SHP77 (cell line): ENCODE results near the gene HMGN2.

Source experiments
- DNase-seq, 2 experiments: peaks; one replicate each; lab custom pipeline; 2025; lab: John Stamatoyannopoulos, UW

Gene HMGN2

DNA sequence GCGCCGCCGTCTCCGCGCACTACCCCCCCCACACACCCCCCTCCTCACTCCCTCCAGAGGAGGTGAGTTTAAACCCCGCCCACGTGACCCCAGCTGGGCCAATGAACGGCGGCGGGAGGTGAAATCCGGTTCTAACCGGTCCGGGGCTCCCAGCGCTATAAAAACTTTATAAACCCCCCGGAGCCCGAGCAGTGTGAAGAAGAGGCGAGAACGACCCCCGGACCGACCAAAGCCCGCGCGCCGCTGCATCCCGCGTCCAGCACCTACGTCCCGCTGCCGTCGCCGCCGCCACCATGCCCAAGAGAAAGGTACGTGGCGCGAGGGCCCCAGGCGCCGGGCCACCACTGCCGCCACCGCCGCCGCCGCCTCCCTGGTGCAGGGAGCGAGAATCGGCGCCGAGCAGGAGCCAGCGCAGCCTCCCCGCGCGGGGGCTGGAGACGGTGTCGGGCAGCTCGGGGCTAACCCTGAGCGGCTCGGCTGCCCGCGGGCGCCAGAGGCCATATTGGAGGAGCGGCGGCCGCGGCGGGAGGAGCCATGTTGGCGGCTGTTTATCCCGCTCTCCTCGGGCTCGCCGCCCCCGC lies at the start of gene HMGN2:
HMGN2 (plus strand) TSS at position 121 of the 581 bp plus-strand sequence; CDS start at position 294, 173 bp downstream.
- DNase-seq, result peak; percentile 89 to 90

DNA sequence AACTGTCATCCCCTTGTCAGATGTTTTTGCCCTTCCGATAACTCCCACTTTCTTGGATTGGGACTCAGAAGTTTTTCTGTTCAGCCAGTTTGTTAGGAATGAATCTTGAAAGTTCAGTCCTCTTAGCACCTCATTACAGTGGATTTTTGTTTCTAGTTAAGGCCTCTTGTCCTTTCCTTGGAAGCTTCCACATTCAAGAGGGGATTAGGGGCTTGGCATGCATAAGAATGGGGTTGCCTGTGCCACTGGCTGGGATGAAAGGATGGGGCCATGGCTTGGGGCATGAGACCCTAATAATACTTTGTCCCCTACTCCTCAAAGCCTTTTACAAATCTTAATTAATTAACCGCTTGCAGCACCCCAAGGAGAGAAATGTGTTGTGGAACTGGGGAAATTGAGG lies 42.5 kb upstream of the HMGN2 start:
- DNase-seq, result no peak

DNA sequence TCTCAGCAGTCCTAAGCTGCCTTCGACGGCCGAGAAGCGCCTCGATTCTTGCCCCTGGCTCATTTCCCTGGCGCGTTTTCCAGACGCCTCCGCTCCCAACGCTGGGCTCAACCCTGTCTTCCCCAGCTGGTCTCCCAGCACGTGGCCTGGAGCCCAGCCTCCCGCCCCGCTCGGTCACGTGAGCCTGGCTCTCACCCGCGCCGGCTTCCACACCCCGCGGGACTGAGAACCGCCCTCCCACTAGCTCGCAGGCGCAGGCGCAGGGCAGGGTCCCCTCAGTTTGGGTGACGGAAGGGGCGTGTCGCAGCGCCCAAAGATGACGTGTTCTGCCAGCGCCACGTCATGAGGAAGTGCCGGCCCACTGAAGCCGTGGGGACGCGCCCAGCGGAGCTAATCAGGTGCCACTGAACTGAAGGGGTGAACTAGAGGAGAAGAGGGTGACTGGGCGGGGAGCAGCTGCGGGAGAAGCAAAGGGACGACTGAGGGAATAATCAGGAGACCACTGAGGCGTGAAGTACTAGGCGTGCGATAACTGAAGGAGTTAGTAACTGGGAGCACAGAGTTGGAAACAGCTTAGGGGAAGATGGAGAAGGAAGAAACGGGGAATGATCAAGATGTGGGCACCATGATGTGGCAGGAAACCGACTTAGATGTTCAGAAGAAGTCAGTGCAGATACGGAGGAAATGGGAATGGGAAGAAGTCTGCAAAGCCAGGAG lies 40.1 kb upstream of the HMGN2 start, which contains the start of gene DHDDS:
DHDDS (plus strand) TSS at position 343 of the 717 bp plus-strand sequence. CDS start 625 bp downstream, outside the sequence.
- peak; percentile 95 for DNase-seq

DNA sequence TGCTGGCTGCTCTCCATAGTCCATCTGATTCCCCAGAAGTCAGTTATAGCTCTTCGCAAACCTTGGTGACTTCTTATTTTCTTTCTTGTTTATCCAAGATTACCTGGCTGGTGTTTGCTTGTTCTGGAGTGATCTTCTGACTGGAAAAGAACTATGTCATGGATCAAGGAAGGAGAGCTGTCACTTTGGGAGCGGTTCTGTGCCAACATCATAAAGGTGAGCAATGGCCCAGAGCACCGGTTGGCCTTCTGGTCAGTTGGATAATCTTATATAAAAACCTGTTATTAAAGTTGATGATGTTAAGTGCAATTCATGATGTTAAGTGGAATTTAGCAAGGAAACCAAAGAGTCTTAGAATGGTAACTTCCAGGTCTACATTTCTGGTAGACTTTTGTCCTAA lies 39.4 kb upstream of the HMGN2 start:
- DNase-seq, result no peak

DNA sequence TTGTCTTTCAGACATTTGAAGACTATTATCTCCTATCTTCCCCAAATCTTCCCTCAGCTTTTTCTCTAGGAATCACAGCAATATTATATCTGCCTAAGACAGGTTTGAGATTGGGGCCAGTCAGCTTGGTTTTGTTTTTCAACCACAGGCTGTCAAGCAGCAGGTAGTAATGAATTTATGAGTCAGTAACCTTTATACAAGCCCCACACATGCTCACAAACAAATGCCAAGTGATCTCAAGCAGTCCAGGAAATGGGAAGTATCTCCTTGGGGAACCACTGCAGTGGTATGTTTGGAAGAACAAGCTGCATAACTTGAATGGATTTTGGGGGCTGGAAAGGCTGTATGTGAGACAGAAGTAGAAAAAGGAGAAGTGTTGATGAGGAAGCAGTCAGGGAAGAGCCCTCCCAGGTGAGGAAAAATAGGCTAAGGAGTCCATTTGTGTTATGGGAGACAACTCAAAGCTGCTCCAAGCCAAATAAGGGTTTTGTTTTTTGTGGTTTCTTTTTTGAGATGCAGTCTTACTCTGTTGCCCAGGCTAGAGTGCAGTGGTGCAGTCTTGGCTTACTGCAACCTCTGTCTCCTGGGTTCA lies 38.0 kb upstream of the HMGN2 start:
- no peak for DNase-seq

DNA sequence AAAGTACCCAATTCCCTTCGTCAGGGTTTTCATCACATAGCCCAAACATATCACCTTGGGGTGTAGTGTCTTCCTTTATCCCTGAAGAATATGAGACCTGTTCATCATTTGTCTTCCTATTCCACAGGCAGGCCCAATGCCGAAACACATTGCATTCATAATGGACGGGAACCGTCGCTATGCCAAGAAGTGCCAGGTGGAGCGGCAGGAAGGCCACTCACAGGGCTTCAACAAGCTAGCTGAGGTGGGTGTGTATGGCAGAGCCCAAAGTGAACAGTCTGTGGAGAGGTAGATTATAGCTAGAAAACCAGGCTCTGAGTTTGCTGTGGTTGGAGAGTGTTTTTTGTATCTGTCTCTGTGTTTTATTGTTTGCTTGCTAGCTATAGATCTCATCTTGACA lies 34.2 kb upstream of the HMGN2 start:
- no peak for DNase-seq

DNA sequence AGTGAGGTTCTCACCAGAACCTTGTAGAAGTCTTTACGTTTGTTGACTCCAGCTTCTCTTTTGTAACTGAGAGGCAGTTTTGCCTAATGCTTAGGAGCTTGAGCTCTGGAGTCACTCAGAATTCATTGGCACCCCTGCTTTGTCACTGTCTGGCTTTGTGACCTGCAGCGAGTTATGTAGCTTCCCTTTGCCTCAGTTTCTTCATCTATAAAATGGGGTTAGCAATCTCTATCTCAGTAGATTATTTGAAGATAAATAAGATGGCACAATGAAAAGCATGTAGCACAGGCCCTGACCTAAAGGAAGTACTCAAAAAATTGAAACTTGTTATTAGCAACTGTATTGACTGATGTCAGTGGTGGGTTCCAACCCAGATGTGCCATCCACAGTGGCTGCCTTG lies 32.0 kb upstream of the HMGN2 start:
- DNase-seq, result no peak

DNA sequence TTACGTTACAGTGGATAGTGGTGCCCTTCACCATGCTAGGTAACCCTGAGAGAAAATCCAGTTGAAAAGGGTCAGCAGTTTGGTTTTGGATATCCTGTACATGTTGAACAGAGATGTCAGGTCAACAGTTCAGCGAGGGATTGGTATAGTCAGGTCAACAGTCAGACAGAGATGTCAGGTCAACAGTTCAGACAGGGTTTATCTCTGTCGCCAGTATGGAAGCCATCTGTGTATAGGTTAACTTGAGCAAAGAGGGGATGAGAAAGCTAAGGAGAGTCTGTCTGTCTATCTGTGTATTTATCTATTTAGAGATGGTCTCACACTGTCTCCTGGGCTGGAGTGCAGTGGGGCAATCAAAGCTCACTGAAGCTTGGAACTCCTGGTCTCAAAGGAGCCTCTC lies 22.4 kb upstream of the HMGN2 start:
- DNase-seq, result no peak

DNA sequence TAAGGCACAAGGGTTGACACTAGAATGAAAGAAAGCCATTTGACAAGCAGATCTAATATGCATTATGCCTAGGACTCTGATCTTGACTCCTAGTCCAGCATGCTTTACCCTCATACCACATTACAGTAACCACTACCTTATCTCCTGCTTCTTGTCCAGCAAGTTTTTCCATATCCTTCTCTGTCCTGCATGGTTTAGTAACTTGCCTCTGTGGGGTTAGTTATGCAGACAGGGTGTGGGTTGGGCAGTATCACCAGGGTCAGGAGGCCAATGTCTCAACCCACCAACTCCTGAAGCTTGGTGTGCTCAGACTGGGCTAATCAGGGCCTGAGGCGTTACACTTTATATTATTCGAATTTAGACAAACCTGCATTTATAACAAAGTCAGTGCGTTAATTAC lies 21.3 kb upstream of the HMGN2 start:
- DNase-seq, result no peak

DNA sequence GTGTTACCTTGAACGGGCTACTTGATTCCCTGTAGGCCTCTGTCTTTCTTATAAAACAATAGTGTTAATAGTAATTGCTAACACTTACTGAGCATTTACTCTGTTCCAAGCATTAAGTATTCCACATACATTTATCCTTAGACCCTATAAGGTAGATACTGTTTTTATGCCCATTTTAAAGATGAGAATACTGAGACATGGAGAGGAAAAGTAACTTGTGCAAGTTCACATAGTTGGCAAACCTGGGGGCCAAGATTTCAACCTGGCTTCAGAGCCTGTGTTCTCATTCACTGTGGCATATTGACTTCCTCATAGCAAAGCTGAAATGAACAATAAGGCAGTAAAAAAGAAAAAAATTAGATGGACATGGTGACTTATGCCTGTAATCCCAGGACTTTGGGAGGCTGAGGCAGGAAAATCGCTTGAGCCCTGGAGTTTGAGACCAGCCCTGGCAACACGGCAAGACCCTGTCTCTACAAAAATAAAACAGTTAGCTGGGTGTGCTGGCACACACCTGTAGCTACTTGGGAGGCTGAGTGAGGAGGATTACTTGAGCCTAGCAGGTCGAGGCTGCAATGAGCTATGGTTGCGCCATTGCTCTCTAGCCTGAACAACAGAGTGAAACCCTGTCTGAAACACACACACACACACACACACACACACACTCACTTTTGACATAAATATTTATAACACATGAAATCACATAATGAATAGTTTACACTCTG lies 19.6 kb upstream of the HMGN2 start:
- DNase-seq, result no peak

DNA sequence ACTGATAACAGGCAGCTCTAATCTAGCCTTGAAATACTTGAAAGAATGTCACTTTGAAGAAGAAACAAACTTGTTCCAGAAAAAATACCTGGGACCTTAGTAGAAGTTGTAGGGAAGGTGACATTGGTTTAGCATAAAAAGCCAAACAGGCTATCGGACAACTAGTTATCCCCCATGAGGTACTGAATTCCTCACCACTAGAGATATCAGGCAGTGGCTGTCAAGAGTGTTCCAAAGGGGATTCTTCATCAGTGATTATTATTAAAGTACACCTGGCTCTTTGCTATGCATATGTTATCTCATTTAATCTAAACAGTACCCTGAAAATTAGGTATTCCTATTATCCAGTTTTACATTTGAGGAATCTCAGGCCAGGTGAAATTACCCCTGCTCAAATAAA lies 13.1 kb upstream of the HMGN2 start:
- DNase-seq, result no peak

DNA sequence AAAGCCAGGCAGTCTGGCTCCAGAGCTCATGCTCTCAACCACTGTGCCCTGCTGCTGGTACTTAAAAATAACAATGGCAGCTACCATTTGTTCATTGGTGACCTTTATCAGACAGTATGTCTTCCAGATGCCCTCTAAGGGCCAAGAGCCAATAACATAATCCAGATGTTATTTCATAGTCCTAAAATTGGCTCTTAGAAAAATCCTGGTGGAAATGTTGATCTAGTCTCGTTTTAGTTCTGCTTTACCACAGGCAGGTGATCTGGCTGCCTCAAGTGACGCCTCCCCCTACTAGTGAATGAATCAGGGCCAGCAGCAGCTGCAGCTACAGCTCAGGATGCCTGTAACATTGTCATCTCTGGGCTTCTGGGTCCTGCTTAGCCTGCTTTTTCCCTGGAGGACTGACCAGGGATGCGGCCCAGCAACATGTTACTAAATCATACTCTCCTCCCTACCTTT lies 12.6 kb upstream of the HMGN2 start:
- peak; percentile 69 to 73 for DNase-seq

DNA sequence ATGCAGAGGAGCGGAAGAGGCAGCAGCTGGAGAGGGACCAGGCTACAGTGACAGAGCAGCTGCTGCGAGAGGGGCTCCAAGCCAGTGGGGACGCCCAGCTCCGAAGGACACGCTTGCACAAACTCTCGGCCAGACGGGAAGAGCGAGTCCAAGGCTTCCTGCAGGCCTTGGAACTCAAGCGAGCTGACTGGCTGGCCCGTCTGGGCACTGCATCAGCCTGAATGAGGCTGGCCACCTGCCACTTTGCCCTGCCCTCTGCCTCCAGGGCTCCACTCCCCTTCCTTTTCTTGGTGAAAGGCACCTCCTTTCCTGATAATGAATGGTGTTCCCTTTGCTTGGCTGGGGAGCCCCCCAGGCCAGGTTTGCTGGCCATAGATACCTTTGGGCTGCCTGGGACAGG lies 3.3 kb upstream of the HMGN2 start:
- no peak for DNase-seq

DNA sequence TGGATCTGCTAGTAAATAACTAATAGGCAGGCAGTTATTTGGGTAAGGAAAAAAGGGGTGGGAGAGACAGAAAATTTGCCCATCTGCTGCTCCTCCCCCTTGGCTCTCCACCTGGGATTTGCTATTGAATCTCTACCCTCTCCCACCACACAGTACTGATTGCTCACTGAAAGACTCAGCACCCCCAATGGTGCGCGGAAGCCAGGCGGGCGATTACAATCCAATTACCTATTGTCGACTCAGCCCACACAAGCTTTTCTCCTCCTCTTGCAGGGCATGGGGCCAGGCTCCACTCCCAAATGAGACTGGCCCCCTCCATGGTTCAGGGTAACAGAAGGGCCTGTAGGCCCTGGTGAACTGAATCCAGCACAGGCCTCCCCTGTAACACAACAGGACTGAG lies 2.7 kb upstream of the HMGN2 start:
- no peak for DNase-seq

DNA sequence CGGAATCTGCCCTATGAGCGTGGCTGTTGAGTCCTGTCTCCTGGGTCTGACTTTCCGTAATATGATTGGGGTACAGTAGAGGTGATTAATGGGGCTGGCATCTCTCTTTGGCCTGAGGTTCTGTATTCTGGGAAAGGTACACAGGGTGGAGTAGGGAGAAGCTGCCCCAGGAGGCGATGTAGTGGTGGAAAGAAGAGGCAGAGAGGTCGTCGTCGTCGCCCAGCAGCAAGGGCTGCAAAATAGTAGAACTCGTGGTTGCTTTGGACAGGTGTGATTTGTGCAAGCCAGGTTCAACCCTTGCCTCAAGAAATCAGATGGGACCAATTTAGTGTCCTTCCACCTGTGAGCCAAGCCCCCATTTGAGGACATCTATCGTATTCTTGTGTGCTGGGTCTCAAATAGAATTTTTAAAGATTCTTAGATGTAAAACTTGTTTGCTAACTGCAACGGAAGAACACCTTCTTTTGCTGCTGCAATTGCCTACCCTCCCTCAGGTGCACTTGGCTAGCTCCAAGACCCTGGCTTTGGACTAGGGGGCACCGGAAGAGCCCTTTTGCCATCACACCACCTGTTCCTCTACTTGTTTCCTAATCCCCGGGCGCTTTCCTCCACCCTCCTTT lies 1.3 kb upstream of the HMGN2 start:
- peak in 1 of 2 experiments; percentile 45 for DNase-seq

DNA sequence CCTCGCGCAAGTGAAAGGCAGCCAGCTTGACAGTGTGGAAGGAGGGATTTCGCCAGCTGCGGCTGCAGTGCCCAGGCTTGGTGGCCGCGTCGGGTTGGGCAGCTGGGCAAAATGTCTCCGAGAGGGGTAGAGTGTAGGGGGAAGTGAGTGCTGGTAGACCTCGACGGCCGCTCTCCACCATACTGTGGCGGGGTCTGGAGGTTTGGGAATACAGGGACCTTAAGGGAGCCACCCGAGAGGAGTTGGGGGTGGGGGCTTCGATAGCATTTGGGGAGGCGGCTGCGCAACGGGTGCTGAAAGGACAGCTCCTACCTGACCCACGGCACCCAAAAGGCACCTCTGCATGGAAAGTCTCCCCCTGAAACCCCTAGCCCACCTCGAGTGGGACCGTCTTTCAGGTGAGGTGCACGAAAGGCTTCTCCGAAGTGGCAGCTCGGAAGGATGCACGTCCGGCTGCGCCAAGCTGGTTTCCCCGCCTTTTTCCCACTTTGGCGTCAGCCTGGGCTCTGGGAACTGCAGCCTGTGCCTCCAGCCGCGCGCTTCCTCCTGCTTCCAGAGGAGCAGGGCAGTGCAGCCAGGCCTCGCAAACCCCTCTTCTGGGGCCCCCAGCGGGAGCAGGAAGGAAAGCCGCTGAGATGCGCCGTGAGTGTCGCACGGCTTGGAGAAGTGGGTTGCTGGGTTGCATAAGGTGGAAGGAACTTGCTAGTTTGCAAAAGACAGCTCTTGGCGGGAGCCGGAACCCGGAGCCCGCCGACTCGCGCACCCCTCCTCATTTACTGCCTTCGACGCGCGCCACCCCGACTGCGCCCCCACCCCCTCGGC lies 531 bp upstream of the HMGN2 start:
- DNase-seq, result peak; percentile 73 to 79

DNA sequence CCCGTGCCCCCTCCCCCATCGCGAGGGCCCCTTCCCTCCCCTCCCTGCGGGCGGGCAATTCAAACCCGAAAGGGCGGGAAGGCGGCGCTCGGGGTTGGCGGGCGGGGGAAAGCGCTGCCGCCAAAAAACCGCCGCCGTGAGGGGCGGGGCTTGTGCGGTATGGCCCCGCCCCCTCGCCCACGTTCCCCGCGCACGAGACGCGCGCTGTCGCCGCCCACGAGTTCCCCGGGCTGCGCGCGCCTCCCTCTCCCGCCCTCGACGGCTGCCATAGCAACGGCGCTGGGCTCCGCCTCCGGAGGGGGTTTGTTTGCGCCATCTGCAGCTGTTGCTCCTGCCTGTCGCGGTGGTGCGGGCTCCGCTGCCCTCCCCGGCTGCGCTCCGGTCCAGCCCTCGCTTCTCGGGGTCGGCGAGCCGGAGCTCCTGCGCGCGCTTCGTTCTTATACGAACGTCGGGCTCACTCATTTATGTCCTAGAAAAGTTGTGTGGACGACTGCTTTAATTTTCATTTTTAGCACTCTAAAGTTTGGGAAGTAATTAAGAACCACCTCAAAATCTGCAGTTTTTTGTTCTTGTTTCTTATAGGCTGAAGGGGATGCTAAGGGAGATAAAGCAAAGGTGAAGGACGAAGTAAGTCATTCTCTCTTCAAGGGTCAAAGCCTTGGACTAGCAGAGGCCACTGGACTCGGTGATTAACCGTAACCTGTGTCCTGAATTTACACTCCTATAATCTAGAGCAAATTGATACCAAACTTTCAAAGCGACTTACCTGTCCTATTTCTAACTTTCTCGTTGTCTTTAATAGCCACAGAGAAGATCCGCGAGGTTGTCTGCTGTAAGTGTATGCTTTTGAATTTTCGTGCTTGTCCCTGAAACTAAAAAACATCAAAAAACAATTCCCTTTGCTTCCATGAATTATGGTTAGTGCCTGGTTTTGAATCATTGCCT lies 933 bp downstream of the HMGN2 start:
- peak; percentile 78 to 84 for DNase-seq

DNA sequence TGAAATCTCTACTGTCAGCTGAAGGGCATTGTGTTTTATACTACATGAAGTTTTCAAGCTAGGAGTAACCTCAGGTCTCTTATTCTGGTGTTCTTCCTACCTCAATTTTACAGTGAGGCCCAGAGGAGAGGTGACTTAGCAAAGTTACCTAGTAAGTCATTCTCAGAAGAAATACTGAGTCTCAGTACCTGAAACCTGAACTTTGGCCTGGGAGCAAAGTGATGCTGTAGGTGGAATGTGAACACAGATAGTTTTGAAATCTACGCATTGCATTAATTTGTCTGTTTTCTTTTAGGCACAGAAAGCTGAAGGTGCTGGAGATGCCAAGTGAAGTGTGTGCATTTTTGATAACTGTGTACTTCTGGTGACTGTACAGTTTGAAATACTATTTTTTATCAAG lies 2.6 kb downstream of the HMGN2 start:
- no peak for DNase-seq

DNA sequence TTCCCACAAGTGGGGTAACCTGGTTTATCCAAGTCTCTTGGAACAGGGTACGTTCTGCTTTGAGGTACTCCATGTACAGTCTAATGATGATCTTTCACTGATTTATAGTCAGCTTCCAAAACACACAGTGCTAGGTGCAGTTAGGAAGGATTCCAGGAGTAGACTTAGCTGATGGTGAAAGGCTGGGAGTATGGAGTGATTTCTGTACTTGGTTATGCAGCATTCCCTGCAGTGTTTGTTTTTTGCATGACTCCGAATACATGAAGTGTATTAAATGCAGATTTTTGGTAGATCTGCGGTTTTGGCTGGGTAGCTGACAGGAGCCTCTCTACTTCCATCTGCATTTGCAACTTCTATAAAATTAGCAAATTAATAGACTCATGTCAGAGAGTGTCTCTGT lies 3.7 kb downstream of the HMGN2 start:
- DNase-seq, result no peak

DNA sequence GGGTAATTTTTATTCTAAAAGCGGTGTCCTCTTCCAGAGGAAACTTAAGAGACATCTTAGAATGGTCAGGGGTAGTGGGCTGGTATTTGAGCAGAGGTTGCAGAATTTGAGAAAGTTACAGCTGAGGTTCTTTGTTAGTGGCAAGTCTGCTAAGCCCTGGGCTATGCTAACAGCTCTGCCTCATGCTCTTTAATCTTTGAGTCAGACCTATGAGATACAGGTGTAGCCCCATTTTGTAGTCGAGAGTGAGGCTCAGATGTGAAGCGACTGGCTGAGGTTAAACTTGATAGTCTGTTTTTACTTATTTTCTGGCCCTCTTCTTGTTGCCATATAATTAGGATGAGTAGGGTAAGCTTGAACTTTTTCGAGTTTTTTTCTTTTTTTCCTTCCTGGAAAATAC lies 4.7 kb downstream of the HMGN2 start:
- no peak for DNase-seq
